GM23338 (cell line): ENCODE measurements around the gene PDE4D. TPM values are rescaled to one million over a fixed set of nuclear protein-coding genes. Genes with fewer than 3 reads are reported as not detected.

Experiments
- ATAC-seq: fragments of 200-7000 bp; cut with Tn5 transposase; 3 replicates; pipeline ENCODE4 v1.9.1; 2020
- DNase-seq: peaks from one replicate; pipeline ENCODE4 v3.0.0-alpha.2; 2015; ENCODE audit warnings: low spot score
- H2AFZ ChIP-seq: fragments of 200-600 bp; sonication (generic); 2 replicates; pipeline ENCODE4 v1.8.0; 2016; ENCODE audit warnings: antibody characterized with exemption, mild to moderate bottlenecking, moderate library complexity
- H3F3A ChIP-seq: fragments of 200-600 bp; sonication (generic); replicated peaks from 2 replicates; pipeline ENCODE4 v1.8.0; 2017; ENCODE audit warnings: antibody characterized with exemption, mixed run types, low read depth
- H3K27ac ChIP-seq: fragments of 200-600 bp; sonication (generic); 2 replicates; pipeline ENCODE4 v1.6.1; 2016; ENCODE audit warnings: low read depth
- H3K27me3 ChIP-seq: fragments of 200-600 bp; sonication (generic); 2 replicates; pipeline ENCODE4 v1.8.0; 2016; ENCODE audit warnings: mild to moderate bottlenecking, mixed run types, moderate library complexity; ENCODE audit not compliant: insufficient read depth
- H3K36me3 ChIP-seq: fragments of 200-600 bp; sonication (generic); 2 replicates; pipeline ENCODE4 v1.8.0; 2016; ENCODE audit warnings: mild to moderate bottlenecking; ENCODE audit not compliant: insufficient read depth
- H3K4me1 ChIP-seq: fragments of 200-600 bp; sonication (generic); 2 replicates; pipeline ENCODE4 v1.8.0; 2016; ENCODE audit warnings: mild to moderate bottlenecking, moderate library complexity; ENCODE audit not compliant: insufficient read depth
- H3K4me2 ChIP-seq: fragments of 200-600 bp; sonication (generic); 2 replicates; pipeline ENCODE4 v1.7.1; 2017; ENCODE audit warnings: mixed run types
- H3K4me3 ChIP-seq: fragments of 200-600 bp; sonication (generic); 2 replicates; pipeline ENCODE4 v1.6.1; 2016; ENCODE audit warnings: mixed run types
- H3K79me2 ChIP-seq: fragments of 200-600 bp; sonication (generic); replicated peaks from 2 replicates; pipeline ENCODE4 v1.8.0; 2017; ENCODE audit warnings: mild to moderate bottlenecking; ENCODE audit not compliant: insufficient read depth
- H3K9me2 ChIP-seq: fragments of 200-600 bp; sonication (generic); 2 replicates; pipeline ENCODE4 v1.8.0; 2017; ENCODE audit not compliant: insufficient read depth
- H4K20me1 ChIP-seq: fragments of 200-600 bp; sonication (generic); replicated peaks from 2 replicates; pipeline ENCODE4 v1.8.0; 2017; ENCODE audit warnings: mild to moderate bottlenecking; ENCODE audit not compliant: insufficient read depth
- H3K27ac Mint-ChIP-seq: 2 replicates; pipeline ENCODE4 v1.8.0; 2020; ENCODE audit warnings: inconsistent platforms, mild to moderate bottlenecking, moderate library complexity, mixed read lengths
- H3K27me3 Mint-ChIP-seq: 3 replicates; pipeline ENCODE4 v1.8.0; 2022; ENCODE audit warnings: low read depth, mild to moderate bottlenecking, moderate library complexity, mixed read lengths, inconsistent platforms; ENCODE audit not compliant: insufficient read depth, poor library complexity
- H3K36me3 Mint-ChIP-seq: 3 replicates; pipeline ENCODE4 v1.8.0; 2021; ENCODE audit warnings: low read depth, mild to moderate bottlenecking, inconsistent platforms, moderate library complexity, mixed read lengths
- H3K4me1 Mint-ChIP-seq: 3 replicates; pipeline ENCODE4 v1.8.0; 2020; ENCODE audit warnings: mild to moderate bottlenecking, inconsistent platforms, mixed read lengths
- H3K4me3 Mint-ChIP-seq: 3 replicates; pipeline ENCODE4 v1.8.0; 2021; ENCODE audit warnings: moderate library complexity, mild to moderate bottlenecking, inconsistent platforms, mixed read lengths
- H3K9me3 Mint-ChIP-seq: 3 replicates; pipeline ENCODE4 v1.8.0; 2020; ENCODE audit warnings: moderate library complexity, mild to moderate bottlenecking, inconsistent platforms, mixed read lengths
- CTCF ChIP-seq, 2 experiments: fragments of 200-600 bp in 1 of 2; sonication (generic) in 1 of 2; conservative IDR thresholded peaks; 2 replicates each; pipeline versions ENCODE4 v1.5.1 to v1.6.1; 2016 to 2017; ENCODE audit warnings: antibody characterized with exemption in 2 of 2, low read depth in 2 of 2, mild to moderate bottlenecking in 2 of 2, moderate library complexity in 1 of 2
- EZH2 ChIP-seq: fragments of 200-600 bp; sonication (generic); IDR thresholded peaks from one replicate; pipeline ENCODE4 v1.8.0; 2017; ENCODE audit warnings: antibody characterized with exemption, mild to moderate bottlenecking, low read depth; ENCODE audit not compliant: unreplicated experiment
- EZH2phosphoT487 ChIP-seq: fragments of 200-600 bp; sonication (generic); IDR thresholded peaks from one replicate; pipeline ENCODE4 v1.8.1; 2018; ENCODE audit warnings: antibody characterized with exemption; ENCODE audit not compliant: unreplicated experiment
- JUNB ChIP-seq: IDR thresholded peaks from one replicate; pipeline ENCODE4 v1.6.1; 2016; ENCODE audit warnings: antibody characterized with exemption; ENCODE audit not compliant: unreplicated experiment
- NANOG ChIP-seq: IDR thresholded peaks from 2 replicates; pipeline ENCODE4 v1.6.1; 2016; ENCODE audit warnings: antibody characterized with exemption, borderline replicate concordance
- POLR2AphosphoS5 ChIP-seq: IDR thresholded peaks from 2 replicates; pipeline ENCODE4 v1.6.1; 2016; ENCODE audit warnings: antibody characterized with exemption, low read depth
- REST ChIP-seq: IDR thresholded peaks from one replicate; pipeline ENCODE4 v1.6.1; 2018; ENCODE audit warnings: antibody characterized with exemption; ENCODE audit not compliant: unreplicated experiment
- STAT1 ChIP-seq: IDR thresholded peaks from one replicate; pipeline ENCODE4 v1.6.1; 2016; ENCODE audit warnings: antibody characterized with exemption; ENCODE audit not compliant: unreplicated experiment
- ZNF331 ChIP-seq: fragments of 250-450 bp; sonication (Bioruptor Pico); IDR thresholded peaks from 2 replicates; pipeline ENCODE4 v1.5.0; 2020; ENCODE audit warnings: low read depth, mild to moderate bottlenecking, moderate library complexity
- ZNF462 ChIP-seq: fragments of 250-450 bp; sonication (Bioruptor Pico); IDR thresholded peaks from 2 replicates; pipeline ENCODE4 v1.5.0; 2020; ENCODE audit warnings: mild to moderate bottlenecking, moderate library complexity
- polyA plus RNA-seq: library from polyadenylated mRNA; unstranded; fragments of >200 nt; fragmentation: Nextera tagmentation; extraction: Ambion mirVana; gene quantifications from 2 replicates; pipeline ENCODE4 v1.2.1, GENCODE V29; 2016
- total RNA-seq: library from RNA; depleted of rRNA; stranded (reverse); fragments of >200 nt; shearing (Covaris generic); gene quantifications from 2 replicates; pipeline ENCODE4 v1.2.3, GENCODE V29; 2014
- TF ChIP-seq, protein P1 (sequence below): IDR thresholded peaks from 2 replicates; pipeline ENCODE4 v1.6.1; 2016; ENCODE audit warnings: antibody characterized with exemption

Gene PDE4D
- total and polyA plus RNA-seq, 2 experiments from 2014 or later: 2.1 to 4.7 TPM

DNA sequence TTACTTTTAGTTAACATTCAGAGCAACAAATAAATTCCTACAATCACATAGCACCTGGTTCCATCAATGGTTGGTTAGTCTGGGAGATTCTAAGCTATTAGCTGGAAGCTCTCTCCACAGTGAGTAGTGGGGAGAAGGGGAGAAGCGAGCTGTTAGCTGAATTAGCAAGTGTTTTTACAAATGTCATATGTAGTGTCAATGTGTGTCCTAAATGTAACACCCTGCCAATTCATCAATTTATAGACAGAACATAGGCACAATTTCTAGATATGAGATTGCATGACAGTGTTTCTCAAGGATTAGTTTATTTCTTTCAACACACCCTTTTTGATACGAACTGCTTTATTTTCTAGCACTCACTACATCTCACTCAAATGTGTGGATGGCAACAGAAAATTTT is 349.0 kb downstream of the PDE4D start:
- H3K4me2 ChIP-seq: no peak overlapping the region
- H2AFZ ChIP-seq: no peak overlapping the region
- ATAC-seq: no peak
- no peaks in the 10 kb centered on the region for H3K9me2 ChIP-seq
- H3K9me3 Mint-ChIP-seq: no peaks in the 10 kb centered on the region
- H3K4me3 ChIP-seq: no peak overlapping the region
- no peak overlapping the region for H3K27ac ChIP-seq
- peaks cover 18% of the 10 kb centered on the region for H3K4me1 Mint-ChIP-seq
- no peaks in the 10 kb centered on the region for H3F3A ChIP-seq
- H3K36me3 Mint-ChIP-seq: no peaks in the 10 kb centered on the region
- H3K27ac Mint-ChIP-seq: no peak overlapping the region
- TF ChIP-seq POLR2AphosphoS5: no peak
- no peak for TF ChIP-seq JUNB
- TF ChIP-seq EZH2: no peak
- TF ChIP-seq EZH2phosphoT487: no peak
- TF ChIP-seq, protein P1, sequence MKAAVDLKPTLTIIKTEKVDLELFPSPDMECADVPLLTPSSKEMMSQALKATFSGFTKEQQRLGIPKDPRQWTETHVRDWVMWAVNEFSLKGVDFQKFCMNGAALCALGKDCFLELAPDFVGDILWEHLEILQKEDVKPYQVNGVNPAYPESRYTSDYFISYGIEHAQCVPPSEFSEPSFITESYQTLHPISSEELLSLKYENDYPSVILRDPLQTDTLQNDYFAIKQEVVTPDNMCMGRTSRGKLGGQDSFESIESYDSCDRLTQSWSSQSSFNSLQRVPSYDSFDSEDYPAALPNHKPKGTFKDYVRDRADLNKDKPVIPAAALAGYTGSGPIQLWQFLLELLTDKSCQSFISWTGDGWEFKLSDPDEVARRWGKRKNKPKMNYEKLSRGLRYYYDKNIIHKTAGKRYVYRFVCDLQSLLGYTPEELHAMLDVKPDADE: no peak
- TF ChIP-seq STAT1: no peak
- TF ChIP-seq ZNF331 (CRISPR knock-in tag): no peak
- no peak for TF ChIP-seq CTCF (conservative IDR thresholded peaks at IDR 0.05; ENCODE audit: low read depth in 2 of 2)
- no peak for TF ChIP-seq NANOG
- no peak for TF ChIP-seq ZNF462
- no peak for TF ChIP-seq REST
- DNase-seq: no peak
- H3K36me3 ChIP-seq: no peaks in the 10 kb centered on the region
- H3K4me3 Mint-ChIP-seq: no peak overlapping the region
- H4K20me1 ChIP-seq: no peaks in the 10 kb centered on the region
- H3K79me2 ChIP-seq: no peaks in the 10 kb centered on the region
- peaks cover 2% of the 10 kb centered on the region for H3K27me3 Mint-ChIP-seq
- peaks cover 9% of the 10 kb centered on the region; the same call in 1 of the 2 replicates for H3K4me1 ChIP-seq
- H3K27me3 ChIP-seq: no peaks in the 10 kb centered on the region
